OCI-LY7 (cell line): ENCODE data around the gene BICDL2. TPM values are rescaled to one million over a fixed set of nuclear protein-coding genes. Genes with fewer than 3 reads are reported as not detected.
"Not testable (repeated sequence)": the region's sequence is repeated elsewhere in the genome, so short reads cannot be mapped to it uniquely, and the experiment has no call there.

Source experiments
- BruUV-seq: library from RNA; stranded (reverse); fragments of 400-500 nt; replicated peaks from 2 replicates; lab custom pipeline; 2021; lab: Mats Ljungman, UMichigan
- CTCF ChIA-PET: fragments of 300-600 bp; sonication (Branson Sonifier 250); formaldehyde crosslinking; loops from one replicate; lab custom pipeline; 2022; ENCODE audit warnings: antibody characterized with exemption; ENCODE audit not compliant: unreplicated experiment; lab: Charles Lee
- POLR2A ChIA-PET: fragments of 300-600 bp; sonication (Branson Sonifier 250); formaldehyde crosslinking; loops from one replicate; lab custom pipeline; 2022; ENCODE audit warnings: antibody characterized with exemption; lab: Charles Lee
- DNase-seq: peaks from one replicate; pipeline ENCODE4 v3.0.0-alpha.2; 2015; ENCODE audit warnings: low spot score
- H2AFZ ChIP-seq: fragments of 200-600 bp; sonication (generic), shearing (Covaris generic); 2 replicates; pipeline ENCODE4 v1.6.1; 2014; ENCODE audit warnings: mild to moderate bottlenecking, antibody characterized with exemption, low read length, moderate library complexity
- H3K27ac ChIP-seq: fragments of 200-600 bp; sonication (generic); 2 replicates; pipeline ENCODE4 v1.5.1; 2014; ENCODE audit warnings: mixed run types, low read depth, mild to moderate bottlenecking, moderate library complexity, low read length, inconsistent platforms; ENCODE audit not compliant: poor library complexity, severe bottlenecking
- H3K36me3 ChIP-seq: fragments of 200-600 bp; sonication (generic); 2 replicates; pipeline ENCODE4 v1.6.1; 2014; ENCODE audit warnings: mild to moderate bottlenecking, antibody characterized with exemption, low read length, moderate library complexity, mixed read lengths; ENCODE audit not compliant: insufficient read depth
- H3K4me1 ChIP-seq: fragments of 200-600 bp; sonication (generic); 2 replicates; pipeline ENCODE4 v1.5.1; 2014; ENCODE audit warnings: mild to moderate bottlenecking, low read length; ENCODE audit not compliant: insufficient read depth, poor library complexity, severe bottlenecking
- H3K4me2 ChIP-seq: fragments of 200-600 bp; sonication (generic); 2 replicates; pipeline ENCODE4 v1.6.1; 2014; ENCODE audit warnings: mild to moderate bottlenecking, low read length
- H3K4me3 ChIP-seq: fragments of 200-600 bp; sonication (generic); 2 replicates; pipeline ENCODE4 v1.5.1; 2014; ENCODE audit warnings: mild to moderate bottlenecking, low read depth, low read length; ENCODE audit not compliant: poor library complexity, severe bottlenecking
- H3K79me2 ChIP-seq: fragments of 200-600 bp; sonication (generic); 2 replicates; pipeline ENCODE4 v1.6.1; 2016; ENCODE audit warnings: low read depth, mild to moderate bottlenecking, low read length, moderate library complexity, mixed read lengths; ENCODE audit not compliant: insufficient read depth
- H3K9me2 ChIP-seq: fragments of 200-600 bp; sonication (generic); 2 replicates; pipeline ENCODE4 v1.6.1; 2016; ENCODE audit warnings: mild to moderate bottlenecking, low read length, mixed read lengths; ENCODE audit not compliant: insufficient read depth
- H3K9me3 ChIP-seq: fragments of 200-600 bp; sonication (generic); 2 replicates; pipeline ENCODE4 v1.6.1; 2014; ENCODE audit warnings: mild to moderate bottlenecking, mixed run types, low read length, mixed read lengths
- H4K20me1 ChIP-seq: fragments of 200-600 bp; sonication (generic); 2 replicates; pipeline ENCODE4 v1.6.1; 2014; ENCODE audit warnings: mild to moderate bottlenecking, antibody characterized with exemption, low read length, moderate library complexity, mixed read lengths; ENCODE audit not compliant: insufficient read depth
- EZH2phosphoT487 ChIP-seq: fragments of 200-600 bp; sonication (generic); IDR thresholded peaks from 2 replicates; pipeline ENCODE4 v1.6.1; 2018; ENCODE audit warnings: low read depth, borderline replicate concordance, mild to moderate bottlenecking, mixed run types, antibody characterized with exemption, low read length, moderate library complexity, mixed read lengths
- intact Hi-C: fragments of 100-400 bp; cut with micrococcal nuclease; formaldehyde crosslinking; loops from one replicate; pipeline ENCODE4 v1.10.0; 2022; ENCODE audit not compliant: unreplicated experiment
- total RNA-seq, 2 experiments: library from RNA; depleted of rRNA in 1 of 2; stranded (reverse); fragments of >200 nt in 1 of 2; shearing (Covaris generic) in 1 of 2; gene quantifications; 2 replicates each; pipeline ENCODE4 v1.2.3, GENCODE V29; 2014 to 2022
- TF ChIP-seq, protein P1 (sequence below): fragments of 200-600 bp; sonication (generic); conservative IDR thresholded peaks from 2 replicates; pipeline ENCODE4 v1.5.1; 2014; ENCODE audit warnings: mild to moderate bottlenecking, antibody characterized with exemption, low read length, moderate library complexity, mixed read lengths

BICDL2 gene
- total RNA-seq, 2 experiments from 2014 or later: not detected

DNA sequence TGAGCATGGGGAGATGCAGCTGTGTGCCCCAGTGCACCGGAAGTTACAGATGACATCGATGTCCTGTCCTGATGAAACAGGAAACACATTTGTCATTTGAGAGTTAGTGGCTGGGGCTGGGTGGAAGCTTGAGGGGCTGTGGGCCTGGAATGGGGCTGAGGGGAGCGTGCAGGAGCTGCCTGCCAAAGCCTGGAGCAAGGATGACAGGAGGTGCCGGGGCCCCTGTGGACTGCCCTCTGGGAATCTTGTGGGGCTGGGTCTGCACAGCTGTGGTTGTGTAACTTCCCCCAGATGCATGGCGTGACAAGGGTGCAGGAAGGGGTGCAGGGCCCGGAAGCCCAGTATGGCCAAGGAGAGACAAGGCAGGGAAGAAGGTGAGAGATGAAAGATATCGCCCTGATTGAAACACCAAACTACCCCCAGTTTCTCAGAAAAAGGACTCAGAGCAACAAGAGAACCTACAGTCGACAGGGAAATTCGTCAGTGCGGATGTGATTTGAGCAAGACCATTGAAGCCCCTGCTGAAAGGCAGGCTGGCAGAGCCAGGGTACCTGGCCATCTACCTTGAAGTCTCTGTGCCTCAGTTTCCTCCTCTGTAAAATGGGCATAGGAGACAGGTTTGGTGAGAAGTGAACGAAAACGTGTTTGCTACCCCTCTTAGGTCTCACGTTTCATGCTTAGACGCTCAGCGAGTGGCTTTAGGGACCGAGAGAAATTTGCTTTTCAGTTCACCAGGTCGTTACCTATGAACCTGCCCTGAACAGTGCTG, 18.4 kb upstream of the BICDL2 start:
- no TSS peak for BruUV-seq
- Histone ChIP-seq H3K4me1 (peaks cover 45% of the 10 kb centered on the region), H3K4me2 (peak overlapping the region; percentile 64), H3K9me2 (no peaks in the 10 kb centered on the region), H2AFZ (0 out of 2 replicates have a peak overlapping the region, but pooled peaks have one; percentile 10), H3K79me2 (no peaks in the 10 kb centered on the region), H3K4me3 (peak overlapping the region; percentile 15), H4K20me1 (no peaks in the 10 kb centered on the region), H3K36me3 (no peaks in the 10 kb centered on the region), H3K9me3 (no peaks in the 10 kb centered on the region), H3K27ac (peak overlapping the region; percentile 50)
- ChIA-PET CTCF (no interaction called here), POLR2A (interaction anchor here (1.0 kb wide), 1 partner anchor 26 kb away, joined by 4 read pairs; no protein-coding TSS in a partner anchor)
- intact Hi-C loops: no loop called here
- no peak for TF ChIP-seq EZH2phosphoT487
- TF ChIP-seq, protein P1, sequence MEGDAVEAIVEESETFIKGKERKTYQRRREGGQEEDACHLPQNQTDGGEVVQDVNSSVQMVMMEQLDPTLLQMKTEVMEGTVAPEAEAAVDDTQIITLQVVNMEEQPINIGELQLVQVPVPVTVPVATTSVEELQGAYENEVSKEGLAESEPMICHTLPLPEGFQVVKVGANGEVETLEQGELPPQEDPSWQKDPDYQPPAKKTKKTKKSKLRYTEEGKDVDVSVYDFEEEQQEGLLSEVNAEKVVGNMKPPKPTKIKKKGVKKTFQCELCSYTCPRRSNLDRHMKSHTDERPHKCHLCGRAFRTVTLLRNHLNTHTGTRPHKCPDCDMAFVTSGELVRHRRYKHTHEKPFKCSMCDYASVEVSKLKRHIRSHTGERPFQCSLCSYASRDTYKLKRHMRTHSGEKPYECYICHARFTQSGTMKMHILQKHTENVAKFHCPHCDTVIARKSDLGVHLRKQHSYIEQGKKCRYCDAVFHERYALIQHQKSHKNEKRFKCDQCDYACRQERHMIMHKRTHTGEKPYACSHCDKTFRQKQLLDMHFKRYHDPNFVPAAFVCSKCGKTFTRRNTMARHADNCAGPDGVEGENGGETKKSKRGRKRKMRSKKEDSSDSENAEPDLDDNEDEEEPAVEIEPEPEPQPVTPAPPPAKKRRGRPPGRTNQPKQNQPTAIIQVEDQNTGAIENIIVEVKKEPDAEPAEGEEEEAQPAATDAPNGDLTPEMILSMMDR: no peak
- DNase-seq: peak; percentile 72

DNA sequence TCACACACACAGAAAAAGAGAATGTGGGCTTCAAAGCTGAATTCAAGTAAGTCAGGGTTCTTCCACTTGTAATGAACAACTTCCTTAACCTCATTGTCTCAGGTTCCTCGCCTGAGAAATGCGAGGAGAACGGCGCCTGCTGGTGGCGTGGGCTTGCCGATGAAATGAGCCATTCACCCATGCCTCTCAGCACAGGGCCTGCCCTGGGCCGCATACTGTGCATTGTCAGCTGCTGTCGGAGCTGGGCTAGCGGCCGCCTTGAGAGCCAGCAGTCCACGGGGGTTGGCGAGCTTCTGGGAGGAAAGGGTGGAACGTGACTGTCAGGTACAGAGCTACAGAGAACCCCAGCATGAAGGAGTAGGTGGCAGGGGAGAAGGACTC, 16.6 kb upstream of the BICDL2 start:
- peaks cover 39% of the 10 kb centered on the region for H3K4me1 ChIP-seq
- TF ChIP-seq, protein P1: 0 out of 2 replicates have a peak, but pooled peaks have one; percentile 23
- H4K20me1 ChIP-seq, H3K36me3 ChIP-seq, CTCF ChIA-PET, H3K79me2 ChIP-seq, BruUV-seq, DNase-seq, POLR2A ChIA-PET, H3K4me3 ChIP-seq, H3K27ac ChIP-seq, H3K9me3 ChIP-seq, H3K4me2 ChIP-seq, H3K9me2 ChIP-seq, intact Hi-C loops, H2AFZ ChIP-seq: not testable (repeated sequence)

DNA sequence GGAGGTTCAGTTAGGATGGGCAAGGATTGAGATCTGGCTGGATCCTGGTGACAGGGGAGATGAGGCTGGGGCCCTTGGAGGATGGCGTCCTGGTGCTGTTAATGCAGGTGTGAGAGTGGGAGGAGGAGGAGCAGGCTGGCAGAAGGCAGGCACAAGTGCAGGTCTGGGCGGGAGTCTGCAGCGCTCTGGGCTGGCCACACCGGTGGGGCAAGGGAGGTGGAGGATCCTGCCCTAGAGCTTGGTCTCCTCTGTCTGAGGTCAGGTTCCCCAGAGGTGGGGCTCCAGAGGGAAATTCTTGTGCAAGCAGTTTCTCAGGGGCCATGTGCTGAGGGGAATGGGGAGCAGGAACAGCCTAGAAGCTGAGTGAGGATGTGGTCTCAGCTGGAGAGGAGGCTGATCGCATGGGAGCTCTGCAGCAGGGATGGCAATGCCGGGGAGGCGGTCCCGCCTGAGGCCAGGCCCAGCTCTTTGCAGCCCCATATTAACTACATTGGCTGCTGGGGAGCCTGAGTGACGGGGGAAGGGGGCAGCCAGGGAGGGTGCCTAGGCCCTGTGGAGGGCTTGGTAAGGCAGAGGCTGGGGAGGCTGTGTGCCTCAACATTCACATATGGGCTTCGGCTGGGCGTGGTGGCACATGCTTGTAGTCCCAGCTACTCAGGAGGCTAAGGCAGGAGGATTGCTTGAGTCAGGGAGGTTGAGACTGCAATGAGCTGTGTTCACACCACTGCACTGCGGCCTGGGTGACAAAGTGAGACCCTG, 16.0 kb upstream of the BICDL2 start:
- BruUV-seq, H3K4me2 ChIP-seq, H2AFZ ChIP-seq, H3K4me3 ChIP-seq, H3K27ac ChIP-seq, H3K9me2 ChIP-seq, CTCF ChIA-PET, DNase-seq, H3K36me3 ChIP-seq, H3K79me2 ChIP-seq, intact Hi-C loops, POLR2A ChIA-PET, H3K9me3 ChIP-seq, H4K20me1 ChIP-seq: not testable (repeated sequence)
- H3K4me1 ChIP-seq: peaks cover 34% of the 10 kb centered on the region
